GM12865 (cell line): ENCODE results near the gene NUB1.

ENCODE experiments used
- DNase-seq: peaks from one replicate; pipeline ENCODE4 v3.0.0; 2010; ENCODE audit warnings: low read depth
- H3K4me3 ChIP-seq: 2 replicates; pipeline ENCODE4 v1.5.1; 2011; ENCODE audit warnings: mild to moderate bottlenecking, low read depth, low read length, control low read depth
- CTCF ChIP-seq: IDR thresholded peaks from 2 replicates; pipeline ENCODE4 v1.5.1; 2011; ENCODE audit warnings: low read length, control low read depth, low read depth, inconsistent platforms; ENCODE audit not compliant: insufficient read depth; ENCODE audit errors: missing control alignments

Gene NUB1

GRCh38 chr7:151396328-151396970 is 54.8 kb downstream of the NUB1 start:
- no peak for TF ChIP-seq CTCF
- no peak for DNase-seq

GRCh38 chr7:151397026-151397425 is 55.4 kb downstream of the NUB1 start:
- no peak overlapping the region for H3K4me3 ChIP-seq
- DNase-seq: no peak
- TF ChIP-seq CTCF: no peak

More at GRCh38 chr7:151396328-151396970, 54.8 kb downstream of the NUB1 start:
- no peak overlapping the region for H3K4me3 ChIP-seq

- TF ChIP-seq CTCF: no peak
- H3K4me3 ChIP-seq: no peak overlapping the region
- DNase-seq: no peak
Measured at GRCh38 chr7:151398446-151399304, 57.1 kb downstream of the NUB1 start.

- no peak for DNase-seq
- TF ChIP-seq CTCF: no peak
- no peak overlapping the region for H3K4me3 ChIP-seq
Measured at GRCh38 chr7:151399305-151399601, 57.6 kb downstream of the NUB1 start.

- no peak for TF ChIP-seq CTCF
- no peak for DNase-seq
- no peak overlapping the region for H3K4me3 ChIP-seq
Measured at GRCh38 chr7:151399906-151400305, 58.3 kb downstream of the NUB1 start.

- H3K4me3 ChIP-seq: no peak overlapping the region
- DNase-seq: peak; percentile 77
- TF ChIP-seq CTCF: no peak
Measured at GRCh38 chr7:151400626-151401315, 59.2 kb downstream of the NUB1 start.
